Type B pancreatic cell (in vitro differentiated cells): ENCODE measurements around the gene TLR3. TPM values are rescaled to one million over a fixed set of nuclear protein-coding genes. Genes with fewer than 3 reads are reported as not detected.
A peak's percentile ranks its signal among the peaks of the same experiment; 100 is the strongest.

Source experiments
- DNase-seq: peaks from one replicate; pipeline ENCODE4 v3.0.0; 2021; ENCODE audit warnings: mixed read lengths; ENCODE audit not compliant: unreplicated experiment; ENCODE audit errors: extremely low spot score
- H3K27ac Mint-ChIP-seq: 2 replicates; pipeline ENCODE4 v1.8.0; 2021; ENCODE audit warnings: mild to moderate bottlenecking, mixed read lengths
- H3K27me3 Mint-ChIP-seq: 2 replicates; pipeline ENCODE4 v1.8.0; 2021; ENCODE audit warnings: mixed read lengths
- H3K36me3 Mint-ChIP-seq: 2 replicates; pipeline ENCODE4 v1.8.0; 2021; ENCODE audit warnings: mixed read lengths
- H3K4me1 Mint-ChIP-seq: one replicate; pipeline ENCODE4 v1.8.0; 2021; ENCODE audit warnings: mixed read lengths; ENCODE audit not compliant: unreplicated experiment
- H3K4me3 Mint-ChIP-seq: 2 replicates; pipeline ENCODE4 v1.8.0; 2021; ENCODE audit warnings: mild to moderate bottlenecking, mixed read lengths
- H3K9me3 Mint-ChIP-seq: 2 replicates; pipeline ENCODE4 v1.8.0; 2021; ENCODE audit warnings: mixed read lengths
- total RNA-seq: library from RNA; stranded (reverse); gene quantifications from 2 replicates; pipeline ENCODE4 v1.2.1, GENCODE V29; 2021; ENCODE audit warnings: low replicate concordance
- TF ChIP-seq, protein P1 (sequence below): fragments of 200-600 bp; sonication (generic); conservative IDR thresholded peaks from 2 replicates; pipeline ENCODE4 v1.5.0; 2021; ENCODE audit warnings: antibody characterized with exemption, mild to moderate bottlenecking

TLR3 gene
- total RNA-seq, 1 donor from 2014 or later = 8.8 TPM

DNA sequence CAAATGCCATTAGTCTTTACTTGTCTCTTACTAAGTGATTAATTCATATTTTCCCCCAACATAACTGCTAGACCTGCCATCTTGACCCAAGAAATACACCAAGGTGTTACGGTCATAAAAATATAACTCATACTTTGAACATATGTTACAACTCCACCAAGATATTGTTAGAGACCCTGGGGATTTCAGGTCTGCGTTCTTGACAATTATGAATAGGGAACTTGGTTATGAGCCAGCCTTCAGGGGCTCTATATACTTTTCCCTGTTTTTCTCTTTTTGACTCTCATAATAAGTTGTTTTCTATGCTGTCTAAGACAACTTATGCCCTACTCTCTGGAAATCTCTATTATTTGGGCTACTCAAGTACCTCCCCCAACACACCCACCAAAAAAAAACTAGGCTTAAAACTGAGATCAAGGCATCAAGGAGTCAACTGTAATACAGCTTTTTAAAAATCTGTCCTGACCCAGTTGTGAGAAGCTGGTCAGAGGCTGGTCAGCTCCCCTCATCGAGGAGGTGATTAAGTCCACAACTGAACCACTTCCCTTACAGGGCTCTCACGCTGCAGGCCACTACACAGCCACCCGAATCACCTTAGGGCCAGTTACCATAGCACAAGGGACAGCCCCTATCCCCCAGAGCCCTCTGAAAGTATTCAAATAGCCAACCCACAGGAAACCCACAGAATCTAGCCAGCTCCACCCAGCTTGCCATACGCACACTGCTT is 10.5 kb upstream of the TLR3 start:
- TF ChIP-seq, protein P1, sequence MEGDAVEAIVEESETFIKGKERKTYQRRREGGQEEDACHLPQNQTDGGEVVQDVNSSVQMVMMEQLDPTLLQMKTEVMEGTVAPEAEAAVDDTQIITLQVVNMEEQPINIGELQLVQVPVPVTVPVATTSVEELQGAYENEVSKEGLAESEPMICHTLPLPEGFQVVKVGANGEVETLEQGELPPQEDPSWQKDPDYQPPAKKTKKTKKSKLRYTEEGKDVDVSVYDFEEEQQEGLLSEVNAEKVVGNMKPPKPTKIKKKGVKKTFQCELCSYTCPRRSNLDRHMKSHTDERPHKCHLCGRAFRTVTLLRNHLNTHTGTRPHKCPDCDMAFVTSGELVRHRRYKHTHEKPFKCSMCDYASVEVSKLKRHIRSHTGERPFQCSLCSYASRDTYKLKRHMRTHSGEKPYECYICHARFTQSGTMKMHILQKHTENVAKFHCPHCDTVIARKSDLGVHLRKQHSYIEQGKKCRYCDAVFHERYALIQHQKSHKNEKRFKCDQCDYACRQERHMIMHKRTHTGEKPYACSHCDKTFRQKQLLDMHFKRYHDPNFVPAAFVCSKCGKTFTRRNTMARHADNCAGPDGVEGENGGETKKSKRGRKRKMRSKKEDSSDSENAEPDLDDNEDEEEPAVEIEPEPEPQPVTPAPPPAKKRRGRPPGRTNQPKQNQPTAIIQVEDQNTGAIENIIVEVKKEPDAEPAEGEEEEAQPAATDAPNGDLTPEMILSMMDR = no peak
- Mint-ChIP-seq H3K9me3 (peaks cover 4% of the 10 kb centered on the region), H3K4me1 (no peaks in the 10 kb centered on the region), H3K27ac (no peak overlapping the region), H3K27me3 (no peaks in the 10 kb centered on the region), H3K36me3 (peaks cover 4% of the 10 kb centered on the region), H3K4me3 (no peak overlapping the region)
- DNase-seq = no peak

DNA sequence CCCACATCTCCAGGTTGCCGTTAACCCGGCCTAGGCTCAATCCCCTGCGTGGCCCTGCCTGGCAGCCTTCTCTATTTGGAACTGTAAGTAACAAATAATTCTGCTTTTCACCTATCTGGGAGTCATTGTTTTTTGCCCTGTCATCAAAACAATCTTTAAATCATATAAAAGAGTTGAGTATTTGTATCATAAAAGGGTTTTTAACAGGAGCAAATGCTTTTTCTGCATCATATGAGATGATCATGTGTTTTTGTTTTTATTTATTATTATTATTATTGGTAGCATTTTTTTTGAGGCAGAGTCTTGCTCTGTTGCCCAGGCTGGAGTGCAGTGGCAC is 10.0 kb upstream of the TLR3 start:
- H3K27me3 Mint-ChIP-seq = no peaks in the 10 kb centered on the region
- H3K4me3 Mint-ChIP-seq = no peak overlapping the region
- H3K36me3 Mint-ChIP-seq = peaks cover 4% of the 10 kb centered on the region
- DNase-seq = no peak
- H3K27ac Mint-ChIP-seq = no peak overlapping the region
- TF ChIP-seq, protein P1 = no peak
- peaks cover 4% of the 10 kb centered on the region for H3K9me3 Mint-ChIP-seq
- H3K4me1 Mint-ChIP-seq = no peaks in the 10 kb centered on the region

DNA sequence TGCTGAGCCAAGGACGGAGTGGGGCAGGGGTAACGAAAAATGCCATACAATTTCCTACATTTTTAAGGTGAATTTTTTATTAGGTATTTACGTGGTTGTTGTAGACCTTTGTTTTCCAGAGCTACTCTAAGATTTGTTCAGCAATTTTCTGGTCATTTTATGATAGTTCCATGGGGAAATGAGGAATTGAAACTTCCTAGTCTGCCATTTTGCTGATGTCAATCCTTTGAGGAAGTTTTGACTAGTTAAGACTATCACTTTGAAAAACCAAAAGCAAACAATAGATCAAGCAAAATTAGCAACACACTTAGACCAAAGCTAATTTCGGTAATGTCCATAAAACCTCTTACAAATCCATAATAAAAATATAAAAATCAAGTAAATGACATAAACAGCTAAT is 7.0 kb upstream of the TLR3 start:
- no peaks in the 10 kb centered on the region for H3K4me1 Mint-ChIP-seq
- H3K27ac Mint-ChIP-seq = no peak overlapping the region
- DNase-seq = no peak

DNA sequence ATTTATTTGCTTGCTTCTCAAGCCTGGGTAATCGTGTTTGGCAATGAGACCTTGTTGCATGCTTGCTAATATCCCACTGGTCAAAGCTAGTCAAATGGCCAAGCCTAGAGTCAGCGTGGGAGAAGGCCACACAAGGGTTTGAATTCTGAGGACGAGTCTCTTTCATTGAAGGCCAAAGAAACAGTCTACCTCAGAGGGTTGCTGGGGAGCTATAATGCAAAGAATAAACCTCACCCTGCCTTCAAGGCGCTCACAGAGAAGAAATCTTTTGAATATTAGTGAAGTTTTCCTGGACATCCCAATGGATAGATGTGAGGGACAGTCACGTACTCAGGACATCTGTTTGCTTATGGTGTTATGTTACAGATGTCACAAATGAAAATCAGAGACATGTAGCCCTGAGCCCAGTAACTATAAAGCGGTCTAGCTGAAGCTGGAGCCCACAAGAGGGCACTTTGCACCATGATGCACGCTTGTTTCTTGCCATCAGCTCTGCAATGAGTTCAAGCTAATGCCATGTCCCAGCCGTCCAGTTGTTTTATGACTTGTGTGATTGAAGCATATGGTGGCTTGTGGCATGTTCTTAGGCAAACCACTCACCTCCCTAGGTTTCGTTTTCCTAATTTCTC is 1.1 kb upstream of the TLR3 start:
- no peaks in the 10 kb centered on the region for H3K27me3 Mint-ChIP-seq
- DNase-seq = no peak

More for the DNA sequence above, 7.0 kb upstream of the TLR3 start:
- Mint-ChIP-seq H3K9me3 (peaks cover 4% of the 10 kb centered on the region), H3K4me3 (no peak overlapping the region), H3K27me3 (no peaks in the 10 kb centered on the region), H3K36me3 (peaks cover 4% of the 10 kb centered on the region)
- TF ChIP-seq, protein P1 = no peak

DNA sequence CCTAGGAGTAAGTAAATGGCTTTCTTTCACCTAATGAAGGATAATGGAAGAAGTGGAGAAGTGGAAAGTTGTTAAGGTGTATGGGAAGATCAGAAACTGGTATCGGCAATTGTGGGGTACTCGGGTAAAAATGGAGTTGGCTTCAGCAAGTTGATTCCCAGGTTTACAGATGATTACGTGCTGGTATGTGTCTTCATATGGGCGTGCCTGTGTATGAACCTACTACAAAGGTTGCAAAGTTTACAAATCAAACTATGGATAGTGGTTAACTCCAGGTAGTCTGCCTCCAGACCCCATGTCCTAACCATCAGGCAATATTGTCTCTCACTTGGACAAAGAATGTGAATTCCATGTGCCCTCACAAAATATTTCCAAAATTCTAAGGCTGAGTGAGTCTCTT is 773 bp downstream of the TLR3 start:
- TF ChIP-seq, protein P1 = no peak

More for the DNA sequence above, 1.1 kb upstream of the TLR3 start:
- Mint-ChIP-seq H3K36me3 (no peaks in the 10 kb centered on the region), H3K27ac (peak overlapping the region; percentile 84), H3K9me3 (no peaks in the 10 kb centered on the region), H3K4me3 (peak overlapping the region; percentile 18), H3K4me1 (peaks cover 12% of the 10 kb centered on the region)
- TF ChIP-seq, protein P1 = peak; percentile 62

More for the DNA sequence above, 773 bp downstream of the TLR3 start:
- Mint-ChIP-seq H3K36me3 (no peaks in the 10 kb centered on the region), H3K9me3 (no peaks in the 10 kb centered on the region), H3K4me3 (peak overlapping the region; percentile 82), H3K27ac (peak overlapping the region; percentile 84), H3K4me1 (peaks cover 12% of the 10 kb centered on the region), H3K27me3 (no peaks in the 10 kb centered on the region)
- DNase-seq = no peak
